PC-9 (cell line): ENCODE measurements around the gene PLCL2. TPM values are rescaled to one million over a fixed set of nuclear protein-coding genes. Genes with fewer than 3 reads are reported as not detected.

Experiments
- BruUV-seq: library from RNA; stranded (reverse); fragments of 400-500 nt; replicated peaks from 2 replicates; lab custom pipeline; 2021; lab: Mats Ljungman, UMichigan
- CTCF ChIA-PET: fragments of 300-600 bp; sonication (Branson Sonifier 250); formaldehyde crosslinking; loops from one replicate; lab custom pipeline; 2022; ENCODE audit warnings: antibody characterized with exemption; lab: Charles Lee
- POLR2A ChIA-PET: fragments of 300-600 bp; sonication (Branson Sonifier 250); formaldehyde crosslinking; loops from one replicate; lab custom pipeline; 2022; ENCODE audit warnings: antibody characterized with exemption; ENCODE audit not compliant: unreplicated experiment; lab: Charles Lee
- DNase-seq, 2 experiments: peaks; one replicate each; pipeline versions ENCODE4 v3.0.0 to v3.0.0-alpha.2; 2015 to 2022; ENCODE audit warnings: mixed read lengths in 1 of 2
- H2AFZ ChIP-seq: fragments of 200-600 bp; sonication (generic); 2 replicates; pipeline ENCODE4 v1.8.1; 2017; ENCODE audit warnings: antibody characterized with exemption
- H3F3A ChIP-seq: fragments of 200-600 bp; sonication (generic); 2 replicates; pipeline ENCODE4 v1.8.1; 2017; ENCODE audit warnings: antibody characterized with exemption, mild to moderate bottlenecking, low read depth; ENCODE audit not compliant: insufficient read depth
- H3K27ac ChIP-seq: fragments of 200-600 bp; sonication (generic); 2 replicates; pipeline ENCODE4 v1.6.1; 2016; ENCODE audit warnings: mixed run types
- H3K27me3 ChIP-seq: fragments of 200-600 bp; sonication (generic); 2 replicates; pipeline ENCODE4 v1.6.1; 2016; ENCODE audit warnings: low read depth, mixed run types; ENCODE audit not compliant: insufficient read depth
- H3K36me3 ChIP-seq: fragments of 200-600 bp; sonication (generic); 2 replicates; pipeline ENCODE4 v1.6.1; 2016; ENCODE audit warnings: low read depth, mixed run types
- H3K4me1 ChIP-seq: fragments of 200-600 bp; sonication (generic); replicated peaks from 2 replicates; pipeline ENCODE4 v1.6.1; 2016; ENCODE audit warnings: mixed run types; ENCODE audit not compliant: insufficient read depth
- H3K4me2 ChIP-seq: fragments of 200-600 bp; sonication (generic); 2 replicates; pipeline ENCODE4 v1.6.1; 2017; ENCODE audit warnings: mixed run types
- H3K4me3 ChIP-seq: fragments of 200-600 bp; sonication (generic); 2 replicates; pipeline ENCODE4 v1.6.1; 2016; ENCODE audit warnings: mixed run types
- H3K79me2 ChIP-seq: fragments of 200-600 bp; sonication (generic); 2 replicates; pipeline ENCODE4 v1.6.1; 2017; ENCODE audit warnings: low read depth, mixed run types
- H3K9me2 ChIP-seq: fragments of 200-600 bp; sonication (generic); 2 replicates; pipeline ENCODE4 v1.8.1; 2017; ENCODE audit warnings: mild to moderate bottlenecking; ENCODE audit not compliant: insufficient read depth
- H3K9me3 ChIP-seq: fragments of 200-600 bp; sonication (generic); 2 replicates; pipeline ENCODE4 v1.8.1; 2016; ENCODE audit warnings: low read depth; ENCODE audit not compliant: insufficient read depth
- H4K20me1 ChIP-seq: fragments of 200-600 bp; sonication (generic); 2 replicates; pipeline ENCODE4 v1.8.1; 2017; ENCODE audit not compliant: insufficient read depth
- EZH2 ChIP-seq: fragments of 200-600 bp; sonication (generic); IDR thresholded peaks from 2 replicates; pipeline ENCODE4 v1.8.0; 2017; ENCODE audit warnings: antibody characterized with exemption, low read depth
- intact Hi-C: fragments of 100-400 bp; cut with micrococcal nuclease; formaldehyde crosslinking; loops from one replicate; pipeline ENCODE4 v1.10.0; 2022; ENCODE audit not compliant: unreplicated experiment
- total RNA-seq: library from RNA; stranded (reverse); gene quantifications from 2 replicates; pipeline ENCODE4 v1.2.3, GENCODE V29; 2021
- TF ChIP-seq, protein P1 (sequence below): fragments of 200-600 bp; sonication (generic); conservative IDR thresholded peaks from 2 replicates; pipeline ENCODE4 v1.6.1; 2017; ENCODE audit warnings: mixed run types, antibody characterized with exemption, mild to moderate bottlenecking, moderate library complexity

PLCL2 gene
- total RNA-seq, 1 experiment from 2014 or later, result 4.6 TPM

DNA sequence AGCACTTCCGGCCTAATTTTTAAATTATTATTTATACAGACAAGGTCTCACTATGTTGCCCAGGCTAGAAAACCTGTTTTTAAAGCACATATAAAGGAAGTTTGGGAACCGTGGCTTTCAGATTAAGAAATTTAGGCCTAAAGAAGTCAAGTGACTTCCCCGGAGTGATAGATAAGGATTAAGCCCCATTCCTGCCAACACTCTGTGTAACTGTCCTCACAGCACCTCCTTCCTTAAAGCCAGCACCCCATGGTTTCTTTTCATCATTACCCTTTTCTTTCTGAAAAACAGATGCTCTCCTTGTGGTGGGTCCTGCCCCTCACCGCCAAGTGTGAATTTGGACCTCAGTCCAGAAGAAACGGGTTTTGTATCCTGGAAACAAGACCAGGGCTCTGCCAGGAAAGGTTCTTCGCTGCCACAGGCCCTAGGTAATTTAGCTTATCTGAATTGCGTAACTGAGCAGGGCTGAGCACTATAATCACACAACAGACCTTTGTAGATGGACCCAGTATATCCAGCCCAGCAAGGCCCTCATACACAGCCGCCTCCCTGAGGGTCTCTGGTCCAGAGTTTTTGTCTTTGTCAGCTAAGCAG is 231.3 kb downstream of the PLCL2 start:
- Histone ChIP-seq H3K27ac (no peak overlapping the region), H2AFZ (no peak overlapping the region), H3K36me3 (no peaks in the 10 kb centered on the region), H3K27me3 (no peaks in the 10 kb centered on the region), H3K4me2 (no peak overlapping the region), H3K9me3 (no peaks in the 10 kb centered on the region), H4K20me1 (no peaks in the 10 kb centered on the region), H3K4me3 (no peak overlapping the region), H3K9me2 (no peaks in the 10 kb centered on the region), H3K79me2 (no peaks in the 10 kb centered on the region), H3K4me1 (no peaks in the 10 kb centered on the region), H3F3A (no peaks in the 10 kb centered on the region)
- BruUV-seq, result no TSS peak
- ChIA-PET CTCF (no interaction called here), POLR2A (no interaction called here)
- intact Hi-C loops, result no loop called here
- TF ChIP-seq, protein P1, sequence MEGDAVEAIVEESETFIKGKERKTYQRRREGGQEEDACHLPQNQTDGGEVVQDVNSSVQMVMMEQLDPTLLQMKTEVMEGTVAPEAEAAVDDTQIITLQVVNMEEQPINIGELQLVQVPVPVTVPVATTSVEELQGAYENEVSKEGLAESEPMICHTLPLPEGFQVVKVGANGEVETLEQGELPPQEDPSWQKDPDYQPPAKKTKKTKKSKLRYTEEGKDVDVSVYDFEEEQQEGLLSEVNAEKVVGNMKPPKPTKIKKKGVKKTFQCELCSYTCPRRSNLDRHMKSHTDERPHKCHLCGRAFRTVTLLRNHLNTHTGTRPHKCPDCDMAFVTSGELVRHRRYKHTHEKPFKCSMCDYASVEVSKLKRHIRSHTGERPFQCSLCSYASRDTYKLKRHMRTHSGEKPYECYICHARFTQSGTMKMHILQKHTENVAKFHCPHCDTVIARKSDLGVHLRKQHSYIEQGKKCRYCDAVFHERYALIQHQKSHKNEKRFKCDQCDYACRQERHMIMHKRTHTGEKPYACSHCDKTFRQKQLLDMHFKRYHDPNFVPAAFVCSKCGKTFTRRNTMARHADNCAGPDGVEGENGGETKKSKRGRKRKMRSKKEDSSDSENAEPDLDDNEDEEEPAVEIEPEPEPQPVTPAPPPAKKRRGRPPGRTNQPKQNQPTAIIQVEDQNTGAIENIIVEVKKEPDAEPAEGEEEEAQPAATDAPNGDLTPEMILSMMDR, result no peak
- TF ChIP-seq EZH2, result no peak
- DNase-seq, result no peak

DNA sequence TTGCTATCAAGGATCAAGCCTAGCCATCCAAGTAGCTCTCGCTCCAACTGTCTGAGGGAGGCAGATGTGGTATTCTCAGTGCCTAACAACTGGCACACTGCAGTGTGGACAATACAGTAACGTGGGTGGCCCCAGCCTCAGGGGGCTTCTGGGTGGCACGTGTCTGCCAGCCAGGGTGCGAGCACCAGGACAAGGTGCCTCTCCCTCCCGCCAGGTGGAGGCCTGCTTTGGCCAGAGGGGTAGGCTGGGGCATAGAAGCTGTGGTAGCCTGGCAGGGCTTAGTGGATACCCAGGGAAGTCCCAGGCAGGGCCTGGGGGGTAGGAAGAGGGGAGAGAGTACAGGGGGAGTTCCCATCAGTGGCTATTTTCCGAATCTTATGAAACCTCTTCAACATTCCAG is 234.0 kb downstream of the PLCL2 start:
- no peak for DNase-seq
- H3K27me3 ChIP-seq, result no peaks in the 10 kb centered on the region
- no peak overlapping the region for H3K4me2 ChIP-seq
- H3K4me3 ChIP-seq, result no peak overlapping the region
- no peaks in the 10 kb centered on the region for H3K4me1 ChIP-seq
- TF ChIP-seq EZH2, result no peak
- TF ChIP-seq, protein P1, result no peak
- H3K79me2 ChIP-seq, result no peaks in the 10 kb centered on the region
- no peaks in the 10 kb centered on the region for H3K36me3 ChIP-seq
- H3F3A ChIP-seq, result no peaks in the 10 kb centered on the region
- H3K9me2 ChIP-seq, result no peaks in the 10 kb centered on the region
- no peak overlapping the region for H2AFZ ChIP-seq
- intact Hi-C loops, result no loop called here
- H4K20me1 ChIP-seq, result no peaks in the 10 kb centered on the region
- POLR2A ChIA-PET, result no interaction called here
- BruUV-seq, result no TSS peak
- no peaks in the 10 kb centered on the region for H3K9me3 ChIP-seq
- H3K27ac ChIP-seq, result no peak overlapping the region
- CTCF ChIA-PET, result no interaction called here

DNA sequence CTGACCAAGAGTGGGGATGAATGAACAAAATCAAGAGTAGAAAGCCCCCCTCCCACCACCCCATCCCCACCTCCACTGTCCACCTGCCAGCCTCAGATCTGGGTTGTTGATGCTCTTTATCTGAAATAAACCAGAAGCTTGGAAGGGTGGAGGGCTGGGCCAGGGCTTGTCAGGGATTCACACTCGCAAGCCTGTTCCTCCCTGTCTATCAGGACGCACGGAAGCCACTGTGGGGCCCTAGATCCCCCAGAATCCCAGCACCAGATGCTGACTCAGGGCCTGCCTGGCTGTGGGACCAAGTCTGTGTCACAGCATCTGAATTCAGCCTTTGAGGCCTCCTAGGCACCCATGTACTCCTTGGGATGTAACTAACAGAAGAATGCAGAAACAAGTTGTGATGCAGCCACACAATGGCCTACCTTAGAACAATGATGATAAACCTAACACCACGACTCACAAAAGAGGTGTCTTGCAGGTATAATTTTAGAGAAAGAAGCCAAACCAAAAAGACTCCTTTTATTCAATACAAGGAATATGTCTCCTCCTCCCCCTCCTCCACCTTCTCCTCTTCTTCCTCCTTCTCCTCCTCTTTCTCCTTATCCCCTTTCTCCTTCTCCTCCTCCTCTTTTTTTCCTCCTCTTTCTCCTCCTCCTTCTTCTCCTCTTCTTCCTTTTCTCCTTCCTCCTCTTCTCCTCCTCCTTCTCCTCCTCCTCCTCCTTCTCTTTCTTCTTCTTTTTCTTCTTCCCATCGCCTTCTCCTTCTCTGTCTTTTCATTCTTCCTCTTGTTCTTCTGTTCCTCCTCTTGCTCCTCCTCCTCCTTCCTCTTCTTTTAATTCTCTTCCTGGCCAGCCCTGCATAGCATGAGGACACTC is 234.7 kb downstream of the PLCL2 start:
- CTCF ChIA-PET, result no interaction called here
- no peaks in the 10 kb centered on the region for H3K36me3 ChIP-seq
- H2AFZ ChIP-seq, result no peak overlapping the region
- H3K9me3 ChIP-seq, result no peaks in the 10 kb centered on the region
- no peaks in the 10 kb centered on the region for H3K4me1 ChIP-seq
- no peaks in the 10 kb centered on the region for H3K9me2 ChIP-seq
- no TSS peak for BruUV-seq
- no peak for DNase-seq
- H3K27ac ChIP-seq, result no peak overlapping the region
- H3K27me3 ChIP-seq, result no peaks in the 10 kb centered on the region
- no peak for TF ChIP-seq EZH2
- TF ChIP-seq, protein P1, result no peak
- POLR2A ChIA-PET, result no interaction called here
- H3K79me2 ChIP-seq, result no peaks in the 10 kb centered on the region
- no peaks in the 10 kb centered on the region for H3F3A ChIP-seq
- no peak overlapping the region for H3K4me3 ChIP-seq
- no peak overlapping the region for H3K4me2 ChIP-seq
- no peaks in the 10 kb centered on the region for H4K20me1 ChIP-seq
- intact Hi-C loops, result no loop called here
